Measurements from ENCODE around the gene TNF. TPM values are rescaled to one million over a fixed set of nuclear protein-coding genes. Genes with fewer than 3 reads are reported as not detected.
A peak's percentile ranks its signal among the peaks of the same experiment; 100 is the strongest.

TNF gene
- total RNA-seq, result 0.68 TPM

DNA sequence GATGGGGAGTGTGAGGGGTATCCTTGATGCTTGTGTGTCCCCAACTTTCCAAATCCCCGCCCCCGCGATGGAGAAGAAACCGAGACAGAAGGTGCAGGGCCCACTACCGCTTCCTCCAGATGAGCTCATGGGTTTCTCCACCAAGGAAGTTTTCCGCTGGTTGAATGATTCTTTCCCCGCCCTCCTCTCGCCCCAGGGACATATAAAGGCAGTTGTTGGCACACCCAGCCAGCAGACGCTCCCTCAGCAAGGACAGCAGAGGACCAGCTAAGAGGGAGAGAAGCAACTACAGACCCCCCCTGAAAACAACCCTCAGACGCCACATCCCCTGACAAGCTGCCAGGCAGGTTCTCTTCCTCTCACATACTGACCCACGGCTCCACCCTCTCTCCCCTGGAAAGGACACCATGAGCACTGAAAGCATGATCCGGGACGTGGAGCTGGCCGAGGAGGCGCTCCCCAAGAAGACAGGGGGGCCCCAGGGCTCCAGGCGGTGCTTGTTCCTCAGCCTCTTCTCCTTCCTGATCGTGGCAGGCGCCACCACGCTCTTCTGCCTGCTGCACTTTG lies at the start of gene TNF:
TNF (plus strand) TSS at position 231 of the 567 bp plus-strand sequence; CDS start at position 408, 177 bp downstream.
- DNase-seq (ENCODE audit: low spot score), result no peak
- peak; percentile 41 for ATAC-seq

DNA sequence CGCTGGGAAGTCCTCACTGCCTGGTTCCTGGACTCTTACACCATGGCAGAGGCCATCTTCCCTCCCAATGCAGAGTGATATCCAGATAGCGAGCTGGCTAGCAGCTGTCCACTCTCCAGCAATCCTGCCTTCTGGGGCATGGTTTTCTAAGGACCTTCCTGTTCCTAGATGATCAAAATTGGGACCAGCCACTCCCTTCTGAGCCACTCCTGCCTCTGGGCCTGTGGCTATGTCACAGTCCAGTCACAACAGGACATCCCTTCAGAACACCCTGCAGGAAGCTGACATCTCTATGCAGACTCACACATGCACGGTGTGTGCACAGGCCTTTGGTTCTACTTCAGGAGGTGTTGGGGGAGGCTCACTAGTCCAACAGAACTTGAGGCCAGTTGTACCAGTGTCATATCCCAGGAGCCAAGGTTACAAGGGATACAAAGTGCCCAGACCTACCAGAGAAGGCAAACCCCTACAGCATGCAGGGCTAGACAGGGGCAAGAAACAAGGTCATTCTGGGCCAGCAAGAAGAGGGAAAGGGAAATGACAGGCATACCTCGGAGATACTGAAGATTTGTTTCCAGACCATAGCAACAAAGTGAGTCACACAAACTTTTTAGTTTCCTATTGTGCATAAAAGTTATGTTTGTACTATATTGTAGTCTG lies 49.3 kb upstream of the TNF start:
- ATAC-seq (no peak), DNase-seq (ENCODE audit: low spot score) (no peak)

DNA sequence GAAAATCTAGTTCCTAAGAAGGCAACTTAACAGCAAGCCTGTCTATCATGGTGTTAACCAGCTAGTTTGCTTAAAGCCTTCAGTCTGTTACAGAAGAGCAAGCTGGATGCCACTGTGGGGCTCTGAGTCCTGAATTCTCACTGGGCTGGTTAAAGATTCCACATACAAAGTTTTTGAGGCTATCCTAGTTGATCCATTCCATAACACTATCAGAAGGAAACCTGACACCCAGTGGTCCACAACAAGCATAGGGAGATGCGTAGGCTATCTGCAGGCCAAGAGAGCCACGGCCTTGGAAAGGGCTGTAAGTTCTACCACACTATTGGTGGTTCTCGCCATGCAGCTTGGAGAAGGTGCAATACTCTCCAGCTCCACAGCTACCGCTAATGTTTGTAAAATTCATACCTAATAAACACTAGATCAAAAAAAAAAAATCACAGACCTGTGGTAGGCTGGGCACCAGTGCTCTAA lies 47.0 kb upstream of the TNF start:
- ATAC-seq, result no peak
- DNase-seq (ENCODE audit: low spot score), result no peak

DNA sequence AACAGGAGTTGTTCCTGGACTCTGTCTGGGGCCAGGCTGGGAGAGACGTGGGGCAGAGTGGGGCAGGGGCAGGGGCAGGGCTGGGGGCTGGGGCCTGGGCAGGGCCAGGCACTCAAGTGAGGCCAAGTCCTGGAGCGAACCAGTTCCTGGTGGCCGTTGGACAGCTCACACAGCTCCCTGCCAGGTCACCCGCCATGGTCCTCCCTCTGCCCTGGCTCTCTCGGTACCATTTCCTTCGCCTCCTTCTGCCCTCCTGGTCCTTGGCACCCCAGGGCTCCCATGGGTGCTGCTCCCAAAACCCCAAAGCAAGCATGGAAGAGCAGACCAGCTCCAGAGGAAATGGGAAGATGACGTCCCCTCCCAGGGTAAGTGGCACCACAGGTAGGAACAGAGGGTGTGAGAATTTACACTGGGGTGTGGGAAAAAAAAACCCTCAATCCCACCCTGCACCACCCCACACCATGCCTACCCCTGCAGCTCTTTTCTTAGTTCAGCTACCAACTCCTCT lies 46.5 kb upstream of the TNF start, which contains the start of gene MCCD1:
MCCD1 (plus strand) TSS at position 142 of the 508 bp plus-strand sequence; CDS start at position 195, 53 bp downstream.
- DNase-seq (ENCODE audit: low spot score) (no peak), ATAC-seq (peak; percentile 42)

DNA sequence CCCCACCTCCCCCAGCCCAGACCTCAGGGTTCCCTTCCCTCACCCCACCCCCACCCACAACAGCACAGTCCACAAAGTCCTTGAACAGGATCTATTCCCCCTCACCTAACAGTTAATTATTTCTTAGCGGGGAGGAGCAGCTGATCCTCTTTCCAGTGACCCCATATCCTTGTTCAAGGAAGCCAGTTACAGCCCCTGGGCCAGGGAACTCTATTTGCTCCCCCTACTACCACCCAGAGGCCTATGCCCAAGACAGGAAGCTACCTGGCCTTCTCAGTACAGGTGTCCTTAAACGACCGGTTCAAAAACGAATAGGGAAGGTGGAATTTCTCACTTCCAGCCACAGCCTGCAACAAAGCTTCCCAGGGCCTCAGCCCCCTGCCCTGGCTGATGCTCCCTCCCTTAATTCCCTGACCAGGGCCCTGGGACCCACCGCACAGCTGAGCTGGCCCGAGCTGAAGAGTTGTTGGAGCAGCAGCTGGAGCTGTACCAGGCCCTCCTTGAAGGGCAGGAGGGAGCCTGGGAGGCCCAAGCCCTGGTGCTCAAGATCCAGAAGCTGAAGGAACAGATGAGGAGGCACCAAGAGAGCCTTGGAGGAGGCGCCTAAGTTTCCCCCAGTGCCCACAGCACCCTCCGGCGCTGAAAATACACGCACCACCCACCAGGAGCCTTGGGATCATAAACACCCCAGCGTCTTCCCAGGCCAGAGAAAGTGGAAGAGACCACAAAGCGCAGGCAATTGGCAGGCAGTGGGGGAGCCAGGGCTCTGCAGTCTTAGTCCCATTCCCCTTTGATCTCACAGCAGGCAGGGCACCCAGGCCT lies 45.8 kb upstream of the TNF start:
- DNase-seq (ENCODE audit: low spot score) (no peak), ATAC-seq (peak; percentile 11)

DNA sequence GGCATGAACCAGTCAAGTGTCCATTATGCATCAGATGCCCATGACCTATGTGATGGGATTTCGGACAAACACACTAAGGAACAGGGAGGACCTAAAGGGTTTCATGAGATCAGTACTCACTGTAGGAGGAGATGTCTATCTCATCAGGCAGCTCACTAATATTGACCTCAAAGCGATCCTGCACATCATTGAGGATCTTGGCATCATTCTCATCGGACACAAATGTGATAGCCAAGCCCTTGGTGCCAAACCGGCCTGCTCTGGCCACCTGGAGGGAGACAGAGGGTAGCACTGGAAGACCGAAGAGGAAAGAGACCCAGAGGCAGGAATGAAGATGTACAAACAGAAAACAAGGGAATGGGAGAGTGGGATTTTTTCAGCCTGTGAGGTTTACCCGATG lies 44.7 kb upstream of the TNF start:
- DNase-seq (ENCODE audit: low spot score) (no peak), ATAC-seq (no peak)

DNA sequence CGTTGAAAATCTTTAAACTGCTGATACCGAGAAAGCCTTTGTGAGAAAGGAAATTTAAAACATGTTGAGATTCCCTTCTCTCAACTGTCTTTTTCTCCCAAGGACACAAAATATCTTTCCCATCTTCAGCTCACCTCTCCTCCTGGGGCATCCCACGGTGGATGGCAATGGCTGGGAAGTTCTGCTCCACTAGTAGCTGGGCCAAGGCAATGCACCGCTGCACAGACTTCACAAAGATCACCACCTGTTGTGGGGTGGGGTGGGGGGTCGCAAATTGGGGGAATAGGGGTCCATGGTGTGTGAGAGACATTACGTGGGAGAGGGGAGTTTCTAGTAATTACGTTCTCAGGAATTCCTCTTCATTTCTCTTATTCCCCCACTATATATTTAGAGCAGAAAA lies 44.2 kb upstream of the TNF start:
- DNase-seq (ENCODE audit: low spot score) (no peak), ATAC-seq (no peak)

DNA sequence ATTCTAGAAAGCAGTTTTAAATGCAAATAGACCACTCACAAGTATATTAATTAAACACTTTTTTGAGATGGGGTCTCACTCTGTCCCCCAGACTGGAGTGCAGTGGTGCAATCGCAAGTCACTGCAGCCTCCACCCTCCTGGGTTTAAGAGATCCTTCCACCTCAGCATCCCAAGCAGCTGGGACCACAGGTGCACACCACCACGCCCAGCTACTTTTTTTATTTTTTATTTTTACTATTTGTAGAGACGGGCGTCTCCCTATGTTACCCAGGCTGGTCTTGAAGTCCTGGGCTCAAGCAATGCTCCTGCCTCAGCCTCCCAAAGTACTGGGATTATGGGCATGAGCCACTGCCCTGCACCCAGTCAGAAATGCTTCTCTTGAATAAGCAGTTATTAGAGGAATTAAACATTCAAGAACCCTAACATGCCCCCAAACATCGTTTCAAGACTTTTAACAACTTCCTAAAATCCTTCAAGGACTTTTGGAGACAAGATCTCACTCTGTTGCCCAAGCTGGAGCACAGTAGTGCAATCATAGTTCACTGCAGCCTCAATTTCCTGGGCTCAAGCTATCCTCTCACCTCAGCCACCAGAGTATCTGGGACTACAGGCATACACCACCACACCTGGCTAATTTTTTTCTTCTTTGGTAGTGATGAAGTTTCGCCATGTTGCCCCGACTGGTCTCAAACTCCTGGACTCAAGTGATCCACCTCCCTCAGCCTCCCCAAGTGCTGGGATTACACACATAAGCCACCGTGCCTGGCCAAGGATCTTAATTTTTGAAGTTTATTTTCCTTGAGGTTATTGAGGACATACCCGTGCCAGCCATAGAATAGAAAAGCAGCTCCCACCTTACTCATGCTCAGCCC lies 43.4 kb upstream of the TNF start:
- ATAC-seq (no peak), DNase-seq (ENCODE audit: low spot score) (no peak)

DNA sequence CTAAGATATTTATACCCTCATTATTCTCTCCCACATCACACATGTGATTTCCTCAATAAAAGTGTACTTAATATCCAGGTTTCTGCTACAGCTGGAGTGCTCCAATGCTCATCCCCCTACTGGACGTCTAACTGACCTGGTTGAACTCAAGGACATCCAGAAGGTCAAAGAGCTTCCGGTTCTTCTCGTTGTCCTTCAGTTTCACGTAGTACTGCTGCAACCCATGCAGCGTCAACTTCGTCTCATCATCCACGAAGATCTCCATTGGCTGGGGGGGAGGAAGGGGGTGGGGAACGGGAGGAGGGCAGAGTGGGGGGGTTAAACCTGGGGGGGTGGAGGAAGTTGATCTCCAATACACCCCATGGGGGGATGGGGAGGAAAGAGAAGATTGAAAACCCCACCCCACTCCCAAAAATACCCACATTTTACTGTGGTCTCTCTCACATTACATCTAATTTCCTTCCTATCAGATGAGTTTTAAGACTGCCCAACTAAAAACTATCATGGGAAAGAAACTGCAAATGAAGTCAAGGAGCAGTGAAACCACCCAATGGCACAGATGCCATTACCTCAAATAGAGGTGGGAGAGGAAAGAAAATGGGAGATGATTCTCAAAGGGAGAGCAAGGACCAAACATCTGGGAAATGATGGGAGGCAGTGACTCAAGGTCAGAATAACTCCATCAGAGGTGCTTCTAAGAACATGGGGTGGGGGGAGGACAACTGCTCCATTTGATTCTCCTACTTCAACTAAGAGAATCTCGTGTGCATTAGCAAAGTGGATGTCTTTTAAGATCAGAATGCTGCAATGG lies 42.5 kb upstream of the TNF start:
- peak; percentile 25 for ATAC-seq
- no peak for DNase-seq (ENCODE audit: low spot score)

DNA sequence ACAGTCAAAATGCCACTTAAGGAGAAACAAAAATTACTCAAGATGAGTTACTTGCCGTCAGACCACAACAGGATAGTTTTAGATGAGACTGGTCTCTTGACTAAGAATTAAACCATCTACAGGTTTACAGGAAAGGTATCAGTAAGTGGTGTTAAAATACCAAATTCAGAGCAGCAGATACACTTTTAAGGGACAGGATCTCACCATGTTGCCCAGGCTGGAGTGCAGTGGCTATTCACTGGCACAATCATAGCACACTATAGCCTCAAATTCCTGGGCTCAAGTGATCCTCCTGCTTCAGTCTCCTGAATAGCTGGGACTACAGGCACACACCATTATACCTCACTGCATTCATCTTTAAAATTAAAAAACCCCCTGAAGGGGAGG lies 41.9 kb upstream of the TNF start:
- DNase-seq (ENCODE audit: low spot score) (no peak), ATAC-seq (no peak)

DNA sequence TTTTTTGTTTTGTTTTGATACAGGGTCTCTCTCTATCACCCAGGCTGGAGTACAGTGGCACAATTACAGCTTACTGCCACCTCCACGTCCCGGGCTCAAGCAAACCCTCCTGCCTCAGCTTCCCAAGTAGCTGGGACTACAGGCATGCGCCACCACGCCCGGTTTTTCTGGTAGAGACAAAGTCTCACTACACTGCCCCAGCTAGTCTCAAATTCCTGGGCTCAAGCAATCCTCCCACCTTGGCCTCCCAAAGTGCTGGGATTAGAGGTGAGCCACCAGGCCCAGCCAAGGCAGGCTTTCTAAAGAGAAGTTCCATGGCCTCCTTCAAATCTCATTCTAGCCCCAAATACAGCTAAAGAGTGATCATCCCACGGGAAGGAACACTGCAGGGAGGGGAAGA lies 41.4 kb upstream of the TNF start:
- ATAC-seq (no peak), DNase-seq (ENCODE audit: low spot score) (no peak)

DNA sequence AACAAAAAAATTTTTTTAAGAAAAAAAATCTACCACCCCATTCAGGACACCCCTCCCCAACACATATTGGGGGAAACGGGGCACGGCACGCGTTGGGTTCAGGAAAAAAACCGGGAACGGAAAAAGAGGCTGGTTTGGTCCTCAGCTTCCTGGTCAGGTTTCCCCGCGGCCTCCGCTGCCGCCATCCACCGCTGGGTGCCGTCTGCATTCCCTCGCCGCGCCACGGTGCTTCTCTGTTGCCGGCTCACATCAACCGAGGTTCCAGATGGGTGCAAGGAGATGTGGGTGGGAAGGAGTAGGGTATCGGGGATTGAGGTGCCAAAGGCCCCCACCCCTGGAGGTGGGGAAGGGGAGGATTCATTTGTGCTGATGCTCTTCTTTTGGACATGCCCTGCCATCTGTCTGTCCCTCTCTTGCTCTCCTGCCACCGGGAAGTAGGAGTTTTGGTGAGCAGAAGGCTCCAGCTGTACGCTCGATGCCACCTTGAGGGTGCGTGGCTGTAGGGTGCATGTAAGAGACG lies 40.8 kb upstream of the TNF start:
- DNase-seq (ENCODE audit: low spot score), result no peak
- ATAC-seq, result no peak

DNA sequence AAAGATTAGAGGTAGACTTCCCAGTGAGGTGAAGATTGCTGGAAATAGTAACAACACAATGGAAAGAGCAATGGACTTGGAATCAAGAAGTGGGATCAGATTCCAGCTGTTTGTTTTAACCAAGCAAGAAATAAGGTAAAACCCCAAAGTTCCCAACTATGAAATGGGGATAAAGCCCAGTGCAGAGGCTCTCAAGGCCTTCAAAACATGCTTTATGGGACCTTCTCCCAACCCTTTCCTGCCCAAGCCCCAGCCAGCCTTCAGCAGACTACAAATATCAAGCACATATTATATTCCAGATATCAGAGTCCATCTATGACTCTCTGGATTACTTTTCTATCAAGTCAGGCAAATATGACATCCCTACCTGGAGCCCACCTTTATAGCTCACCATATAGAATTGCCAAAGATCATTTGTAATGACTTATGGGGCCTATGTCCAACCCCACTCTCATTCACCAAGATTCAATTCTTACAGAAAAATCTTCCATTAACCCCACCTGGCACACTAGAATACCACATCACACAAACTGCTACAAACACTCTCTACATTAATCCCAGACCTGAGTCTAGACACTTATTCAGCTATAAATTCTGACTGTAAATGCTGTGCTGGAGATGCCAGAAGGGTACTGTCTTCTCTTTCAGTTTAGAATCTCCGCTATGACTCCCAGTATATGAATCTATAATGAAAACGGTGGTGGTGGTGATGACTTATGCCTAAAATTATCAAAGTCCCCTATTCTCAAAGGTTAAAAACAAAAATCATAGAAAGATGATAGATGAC lies 39.6 kb upstream of the TNF start:
- no peak for DNase-seq (ENCODE audit: low spot score)
- ATAC-seq, result no peak

DNA sequence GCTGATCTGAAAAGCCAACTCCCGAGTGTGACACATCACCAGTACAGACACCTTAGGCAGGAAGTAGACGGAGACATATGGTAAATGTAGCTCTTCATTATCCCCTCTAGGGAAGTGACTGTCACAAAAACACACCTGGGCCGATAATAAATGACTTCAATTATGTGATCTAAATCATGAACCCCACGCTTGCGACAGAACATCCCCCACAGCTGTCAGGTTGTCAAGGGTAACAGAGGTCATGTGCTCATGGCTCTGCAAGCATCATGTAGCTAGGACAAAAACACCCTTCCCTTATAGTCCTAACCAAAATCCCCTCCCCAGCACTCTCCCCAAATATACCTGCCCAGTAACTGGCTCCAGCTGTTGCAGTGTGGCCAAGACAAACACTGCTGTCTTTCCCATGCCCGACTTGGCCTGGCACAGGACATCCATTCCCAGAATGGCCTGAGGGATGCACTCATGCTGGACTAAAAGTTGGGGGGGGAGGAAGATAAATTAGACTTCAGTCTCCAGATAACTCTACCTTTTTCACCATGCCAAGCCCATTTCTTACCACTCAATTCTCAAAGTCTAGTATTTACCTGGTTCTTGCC lies 36.5 kb upstream of the TNF start:
- ATAC-seq (peak; percentile 64), DNase-seq (ENCODE audit: low spot score) (peak; percentile 69)

DNA sequence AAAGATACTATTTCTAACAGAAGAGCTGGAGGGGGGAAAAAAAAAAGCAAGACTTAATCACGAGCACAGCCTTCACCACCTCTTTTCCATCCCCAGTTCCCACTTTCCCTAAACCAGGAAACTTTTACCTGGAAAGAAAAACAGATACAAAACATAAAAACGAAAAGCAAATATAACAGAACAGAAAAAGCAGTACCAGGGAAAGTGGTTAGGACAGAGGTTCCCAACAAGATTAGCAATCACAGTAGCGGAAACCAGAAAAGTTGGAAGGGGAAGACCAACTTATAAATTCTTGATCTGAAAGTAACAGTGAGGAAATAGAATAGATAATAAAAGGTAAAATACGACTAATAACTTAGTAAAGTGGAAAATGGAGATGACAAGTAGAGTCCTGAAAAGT lies 34.7 kb upstream of the TNF start:
- DNase-seq (ENCODE audit: low spot score) (no peak), ATAC-seq (no peak)

DNA sequence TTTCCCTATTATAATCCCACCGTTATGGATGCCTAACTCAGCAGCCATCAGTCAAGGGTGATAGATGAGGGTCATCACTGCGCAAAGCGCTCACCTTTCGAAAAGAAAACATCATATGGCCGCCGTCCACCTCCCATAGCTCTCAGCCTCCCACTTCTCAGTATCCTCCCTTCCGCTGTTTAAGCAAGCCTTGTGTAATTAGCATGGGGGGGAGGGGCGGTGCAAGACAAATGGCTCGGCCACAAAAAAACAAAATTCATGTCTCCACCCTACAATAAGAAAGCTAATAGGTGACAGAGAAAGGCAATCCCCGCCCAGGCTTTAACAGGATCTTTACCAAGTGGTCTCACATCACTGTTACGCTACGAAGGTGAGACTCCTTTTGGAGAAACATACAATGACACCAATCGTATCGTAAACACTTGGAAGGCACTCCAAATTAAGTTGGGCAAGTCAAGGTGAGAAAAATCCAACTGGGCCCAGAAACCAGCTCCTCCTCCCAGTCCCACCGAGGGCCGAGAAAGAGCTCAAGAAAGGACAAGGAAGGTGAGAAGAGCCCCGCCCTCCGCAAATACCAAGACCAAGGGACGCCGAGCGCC lies 34.2 kb upstream of the TNF start:
- no peak for DNase-seq (ENCODE audit: low spot score)
- peak; percentile 13 for ATAC-seq

DNA sequence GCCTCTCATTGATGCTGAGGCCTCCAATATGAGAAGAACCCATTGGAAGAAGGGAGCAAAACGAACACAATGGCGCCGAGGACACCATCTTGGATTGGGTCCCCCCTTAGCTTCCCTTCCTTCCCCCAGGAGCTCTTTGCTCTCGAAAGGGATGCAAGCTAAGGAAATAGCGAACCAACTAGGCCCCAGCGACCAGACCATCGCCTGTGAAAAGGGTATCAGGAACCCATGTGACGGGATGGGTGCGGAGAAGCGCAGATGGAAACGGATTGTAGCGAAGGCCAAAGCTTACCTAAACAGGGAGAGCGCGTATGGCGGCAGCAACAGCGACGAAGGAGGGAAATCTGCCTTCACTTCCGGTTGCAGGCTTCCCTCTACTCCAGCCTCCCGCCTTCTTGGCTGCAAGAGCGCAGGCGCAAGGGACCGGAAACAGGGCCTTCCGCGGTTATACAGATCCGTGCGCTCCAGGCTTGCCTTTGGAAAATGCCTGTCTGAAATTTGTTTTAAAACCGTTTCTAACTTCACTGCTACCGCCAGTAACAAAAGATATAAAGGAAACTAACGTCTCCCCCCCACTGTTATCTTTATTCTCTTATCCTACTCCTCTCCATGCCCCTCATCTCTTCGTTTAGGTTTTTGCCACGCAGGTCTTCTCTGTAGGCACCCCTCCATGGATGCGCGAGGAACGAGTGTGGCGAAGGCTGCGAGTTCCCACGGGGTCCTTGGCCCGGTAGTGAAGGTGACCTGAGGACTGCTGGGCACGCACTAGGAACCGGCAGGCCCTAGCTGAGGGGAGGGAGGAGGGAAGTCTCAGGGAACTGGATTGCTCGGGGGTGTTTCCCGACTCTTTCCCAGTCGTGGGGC lies 33.5 kb upstream of the TNF start, which contains the start of gene DDX39B:
DDX39B (minus strand) TSS at position 346 of the 864 bp plus-strand sequence. CDS start 1,471 bp downstream, outside the sequence.
- peak; percentile 96 for DNase-seq (ENCODE audit: low spot score)
- ATAC-seq, result peak; percentile 82

Data from left lobe of liver (tissue), 2 donors.